Measurements from ENCODE around the gene TMIE.

The TMIE gene

GRCh38 chr3:46661776-46662766, 39.1 kb upstream of the TMIE start:
- H3K4me3 ChIP-seq (ENCODE audit: low read depth, low read length), result no peak overlapping the region
- TF ChIP-seq CTCF (IDR thresholded peaks at IDR 0.05; ENCODE audit: control insufficient read depth, extremely low read depth, insufficient read depth), result no peak
- DNase-seq (ENCODE audit: low read depth), result no peak

- no peak overlapping the region for H3K4me3 ChIP-seq (ENCODE audit: low read depth, low read length)
- no peak for DNase-seq (ENCODE audit: low read depth)
- no peak for TF ChIP-seq CTCF (IDR thresholded peaks at IDR 0.05; ENCODE audit: control insufficient read depth, extremely low read depth, insufficient read depth)
These were observed 38.2 kb upstream of the TMIE start for GRCh38 chr3:46662771-46663551.

GRCh38 chr3:46663591-46664135, 37.5 kb upstream of the TMIE start:
- peak; percentile 41 for TF ChIP-seq CTCF (IDR thresholded peaks at IDR 0.05; ENCODE audit: control insufficient read depth, extremely low read depth, insufficient read depth)
- peak; percentile 30 for DNase-seq (ENCODE audit: low read depth)
- H3K4me3 ChIP-seq (ENCODE audit: low read depth, low read length), result no peak overlapping the region

GRCh38 chr3:46664188-46664970, 36.8 kb upstream of the TMIE start:
- no peak overlapping the region for H3K4me3 ChIP-seq (ENCODE audit: low read depth, low read length)
- DNase-seq (ENCODE audit: low read depth), result no peak
- no peak for TF ChIP-seq CTCF (IDR thresholded peaks at IDR 0.05; ENCODE audit: control insufficient read depth, extremely low read depth, insufficient read depth)

- DNase-seq (ENCODE audit: low read depth), result no peak
- H3K4me3 ChIP-seq (ENCODE audit: low read depth, low read length), result no peak overlapping the region
- no peak for TF ChIP-seq CTCF (IDR thresholded peaks at IDR 0.05; ENCODE audit: control insufficient read depth, extremely low read depth, insufficient read depth)
These were observed 36.0 kb upstream of the TMIE start for GRCh38 chr3:46664971-46665762.

All from LNCaP clone FGC (cell line).